ENCODE data around the gene TTLL3.

TTLL3 gene

GRCh38 chr3:9828801-9829755 lies 19.0 kb downstream of the TTLL3 start:
- TF ChIP-seq CTCF (IDR thresholded peaks at IDR 0.05; ENCODE audit: control extremely low read depth, extremely low read depth, low read depth, missing control alignments), result no peak
- no peak for DNase-seq (ENCODE audit: extremely low spot score)
- POLR2A ChIA-PET, result no interaction called here

GRCh38 chr3:9831253-9831652 lies 21.2 kb downstream of the TTLL3 start:
- no peak for DNase-seq (ENCODE audit: extremely low spot score)
- ChIA-PET CTCF (interaction anchor here (1.1 to 2.0 kb wide), 5 partner anchors 10 to 107 kb away, joined by 3 to 6 read pairs (median 4); no protein-coding TSS in a partner anchor), POLR2A (no interaction called here)
- TF ChIP-seq CTCF (IDR thresholded peaks at IDR 0.05; ENCODE audit: control extremely low read depth, extremely low read depth, low read depth, missing control alignments), result no peak

More at GRCh38 chr3:9828801-9829755, 19.0 kb downstream of the TTLL3 start:
- CTCF ChIA-PET, result interaction anchor here (0.8 to 1.3 kb wide), 2 partner anchors 11 to 12 kb away, joined by 4 to 5 read pairs; no protein-coding TSS in a partner anchor

DNA sequence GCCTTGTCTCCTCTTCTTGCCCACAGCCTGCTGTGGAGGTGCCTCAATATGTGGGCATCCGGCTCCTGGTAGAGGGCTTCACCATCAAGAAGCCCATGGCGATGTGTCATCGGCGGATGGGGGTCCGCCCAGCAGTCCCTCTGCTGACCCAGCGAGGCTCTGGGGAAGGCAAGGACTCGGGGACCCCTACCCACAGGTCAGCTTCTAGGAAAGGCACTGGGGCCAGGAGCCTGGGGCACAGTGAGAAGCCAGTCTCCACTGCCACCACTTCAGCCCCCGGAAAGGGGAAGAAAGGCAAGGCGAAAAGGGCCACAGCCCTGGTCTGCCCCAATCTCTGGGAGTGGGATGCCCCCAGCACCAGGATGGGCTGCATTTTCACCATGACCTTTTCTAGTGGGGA lies 23.0 kb downstream of the TTLL3 start:
- no peak for DNase-seq (ENCODE audit: extremely low spot score)
- POLR2A ChIA-PET, result no interaction called here
- TF ChIP-seq CTCF (IDR thresholded peaks at IDR 0.05; ENCODE audit: control extremely low read depth, extremely low read depth, low read depth, missing control alignments), result no peak
- CTCF ChIA-PET, result interaction anchor here (2.0 kb wide), 1 partner anchor 8 kb away, joined by 6 read pairs; no protein-coding TSS in a partner anchor

- POLR2A ChIA-PET, result interaction anchor here (0.6 kb wide), 1 partner anchor 141 kb away, joined by 10 read pairs; no protein-coding TSS in a partner anchor
- CTCF ChIA-PET, result interaction anchor here (1.5 kb wide), 1 partner anchor 8 kb away, joined by 3 read pairs; no protein-coding TSS in a partner anchor
- no peak for TF ChIP-seq CTCF (IDR thresholded peaks at IDR 0.05; ENCODE audit: control extremely low read depth, extremely low read depth, low read depth, missing control alignments)
- DNase-seq (ENCODE audit: extremely low spot score), result no peak
Measured at GRCh38 chr3:9834520-9835380, 24.7 kb downstream of the TTLL3 start.

DNA sequence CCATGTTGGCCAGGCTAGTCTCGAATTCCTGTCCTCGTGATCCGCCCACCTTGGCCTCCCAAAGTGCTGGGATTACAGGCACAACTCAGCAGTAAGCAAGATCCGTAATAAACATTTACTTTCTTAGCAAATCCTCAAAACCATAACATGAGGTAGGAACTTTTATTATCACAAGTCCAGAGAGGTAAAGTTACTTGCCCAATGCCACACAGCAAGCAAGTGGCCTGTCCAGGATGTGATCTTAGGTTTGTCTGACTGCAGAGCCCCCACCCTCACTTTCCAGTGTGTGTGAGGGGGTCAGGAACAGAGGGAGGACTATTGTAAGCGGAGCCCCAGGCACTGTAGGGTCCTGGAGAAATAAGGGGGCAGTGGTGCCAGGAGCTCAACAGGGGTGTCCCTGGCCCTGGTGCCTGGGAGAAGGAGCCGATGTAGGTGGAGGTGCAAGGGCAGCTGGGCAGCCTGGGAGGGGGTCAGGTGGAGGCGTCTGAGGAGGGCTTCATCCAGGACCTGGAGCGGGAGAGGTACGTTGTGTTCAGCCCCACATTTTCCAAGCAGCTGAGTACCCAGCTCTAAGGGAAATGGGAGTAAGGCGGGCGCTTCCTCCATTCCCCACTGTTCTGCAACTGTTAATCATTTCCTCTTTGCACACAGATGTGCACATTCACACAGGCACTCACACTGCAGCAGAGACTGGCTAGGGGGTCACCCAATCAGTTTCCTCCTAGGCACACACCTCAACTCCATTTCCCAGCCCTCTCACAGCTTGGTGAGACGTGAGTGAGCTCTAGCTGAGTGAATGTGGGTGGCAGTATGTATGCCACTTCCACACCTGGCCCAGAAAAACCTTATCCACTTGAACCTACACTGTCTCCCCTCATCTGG lies 27.9 kb downstream of the TTLL3 start:
- no peak for DNase-seq (ENCODE audit: extremely low spot score)
- CTCF ChIA-PET, result interaction anchor here (1.1 kb wide), 1 partner anchor 42 kb away, joined by 3 read pairs; the partner anchor contains the start of gene CIDEC
- POLR2A ChIA-PET, result interaction anchor here (1.2 kb wide), 1 partner anchor 95 kb away, joined by 3 read pairs; the partner anchor contains the start of gene CRELD1

More for the DNA sequence above, 27.9 kb downstream of the TTLL3 start:
- no peak for TF ChIP-seq CTCF (IDR thresholded peaks at IDR 0.05; ENCODE audit: control extremely low read depth, extremely low read depth, low read depth, missing control alignments)
